ENCODE measurements around the gene TBC1D9. TPM values are rescaled to one million over a fixed set of nuclear protein-coding genes. Genes with fewer than 3 reads are reported as not detected.

TBC1D9 gene
- total RNA-seq, 1 donor from 2014 or later = 36.4 TPM

- no peaks in the 10 kb centered on the region for H3K27me3 Mint-ChIP-seq
- no peaks in the 10 kb centered on the region for H3K4me1 Mint-ChIP-seq (ENCODE audit: low read depth)
- H3K27ac Mint-ChIP-seq = no peak overlapping the region
- H3K9me3 Mint-ChIP-seq (ENCODE audit: low read depth) = no peaks in the 10 kb centered on the region
- DNase-seq (ENCODE audit: low spot score, unreplicated experiment) = no peak
- no peak overlapping the region for H3K4me3 Mint-ChIP-seq (ENCODE audit: low read depth)
- H3K36me3 Mint-ChIP-seq (ENCODE audit: insufficient read depth) = peaks cover 22% of the 10 kb centered on the region
- TF ChIP-seq CTCF (IDR thresholded peaks at IDR 0.05; ENCODE audit: unreplicated experiment) = no peak
Measured at GRCh38 chr4:140661550-140661949, 94.6 kb downstream of the TBC1D9 start.

GRCh38 chr4:140659943-140660700 is 96.1 kb downstream of the TBC1D9 start:
- H3K27me3 Mint-ChIP-seq = no peaks in the 10 kb centered on the region
- no peak overlapping the region for H3K27ac Mint-ChIP-seq
- TF ChIP-seq CTCF (IDR thresholded peaks at IDR 0.05; ENCODE audit: unreplicated experiment) = no peak
- no peaks in the 10 kb centered on the region for H3K4me1 Mint-ChIP-seq (ENCODE audit: low read depth)
- no peak for DNase-seq (ENCODE audit: low spot score, unreplicated experiment)
- H3K9me3 Mint-ChIP-seq (ENCODE audit: low read depth) = no peaks in the 10 kb centered on the region
- H3K36me3 Mint-ChIP-seq (ENCODE audit: insufficient read depth) = peaks cover 25% of the 10 kb centered on the region
- no peak overlapping the region for H3K4me3 Mint-ChIP-seq (ENCODE audit: low read depth)

- Mint-ChIP-seq H3K9me3 (ENCODE audit: low read depth) (no peaks in the 10 kb centered on the region), H3K4me1 (ENCODE audit: low read depth) (peaks cover 15% of the 10 kb centered on the region), H3K36me3 (ENCODE audit: insufficient read depth) (peaks cover 44% of the 10 kb centered on the region), H3K4me3 (ENCODE audit: low read depth) (no peak overlapping the region), H3K27me3 (no peaks in the 10 kb centered on the region), H3K27ac (peak overlapping the region; percentile 94)
- DNase-seq (ENCODE audit: low spot score, unreplicated experiment) = no peak
- no peak for TF ChIP-seq CTCF (IDR thresholded peaks at IDR 0.05; ENCODE audit: unreplicated experiment)
Measured at GRCh38 chr4:140654495-140654814, 101.7 kb downstream of the TBC1D9 start.

GRCh38 chr4:140653718-140654494 is 102.3 kb downstream of the TBC1D9 start:
- Mint-ChIP-seq H3K9me3 (ENCODE audit: low read depth) (no peaks in the 10 kb centered on the region), H3K4me1 (ENCODE audit: low read depth) (peaks cover 17% of the 10 kb centered on the region), H3K36me3 (ENCODE audit: insufficient read depth) (peaks cover 48% of the 10 kb centered on the region), H3K4me3 (ENCODE audit: low read depth) (no peak overlapping the region), H3K27ac (peak overlapping the region; percentile 94), H3K27me3 (no peaks in the 10 kb centered on the region)
- TF ChIP-seq CTCF (IDR thresholded peaks at IDR 0.05; ENCODE audit: unreplicated experiment) = no peak
- no peak for DNase-seq (ENCODE audit: low spot score, unreplicated experiment)

- Mint-ChIP-seq H3K4me1 (ENCODE audit: low read depth) (peaks cover 17% of the 10 kb centered on the region), H3K4me3 (ENCODE audit: low read depth) (no peak overlapping the region), H3K27me3 (no peaks in the 10 kb centered on the region), H3K27ac (no peak overlapping the region), H3K9me3 (ENCODE audit: low read depth) (no peaks in the 10 kb centered on the region), H3K36me3 (ENCODE audit: insufficient read depth) (peaks cover 52% of the 10 kb centered on the region)
- no peak for DNase-seq (ENCODE audit: low spot score, unreplicated experiment)
- no peak for TF ChIP-seq CTCF (IDR thresholded peaks at IDR 0.05; ENCODE audit: unreplicated experiment)
Measured at GRCh38 chr4:140652601-140653000, 103.6 kb downstream of the TBC1D9 start.

All from progenitor cell of endocrine pancreas (in vitro differentiated cells).